Smooth muscle cell (in vitro differentiated cells): ENCODE measurements around the gene RSU1. TPM values are rescaled to one million over a fixed set of nuclear protein-coding genes. Genes with fewer than 3 reads are reported as not detected.

ENCODE experiments used
- DNase-seq: peaks from one replicate; lab custom pipeline; 2025; ENCODE audit not compliant: unreplicated experiment; lab: John Stamatoyannopoulos, UW
- H2AFZ ChIP-seq: fragments of 200-600 bp; sonication (generic); 2 replicates; pipeline ENCODE4 v1.6.0; 2016; ENCODE audit warnings: antibody characterized with exemption, low read depth, mild to moderate bottlenecking
- H3F3A ChIP-seq: fragments of 200-600 bp; sonication (generic); 2 replicates; pipeline ENCODE4 v1.6.0; 2017; ENCODE audit warnings: antibody characterized with exemption, low read depth
- H3K27ac ChIP-seq: fragments of 200-600 bp; sonication (generic); 2 replicates; pipeline ENCODE4 v1.5.1; 2016; ENCODE audit warnings: low read depth, mild to moderate bottlenecking
- H3K27me3 ChIP-seq: fragments of 200-600 bp; sonication (generic); 2 replicates; pipeline ENCODE4 v1.6.1; 2016; ENCODE audit warnings: low read depth, mild to moderate bottlenecking
- H3K36me3 ChIP-seq: fragments of 200-600 bp; sonication (generic); 2 replicates; pipeline ENCODE4 v1.5.1; 2016; ENCODE audit warnings: low read depth
- H3K4me1 ChIP-seq: fragments of 200-600 bp; sonication (generic); 2 replicates; pipeline ENCODE4 v1.5.1; 2016; ENCODE audit warnings: low read depth
- H3K4me2 ChIP-seq: fragments of 200-600 bp; sonication (generic); 2 replicates; pipeline ENCODE4 v1.6.0; 2016; ENCODE audit warnings: mild to moderate bottlenecking
- H3K4me3 ChIP-seq: fragments of 200-600 bp; sonication (generic); 2 replicates; pipeline ENCODE4 v1.5.1; 2016; ENCODE audit warnings: mild to moderate bottlenecking
- H3K79me2 ChIP-seq: fragments of 200-600 bp; sonication (generic); 2 replicates; pipeline ENCODE4 v1.6.0; 2016; ENCODE audit warnings: low read depth, mild to moderate bottlenecking
- H3K9ac ChIP-seq: fragments of 200-600 bp; sonication (generic); 2 replicates; pipeline ENCODE4 v1.6.0; 2016; ENCODE audit warnings: low read depth
- H3K9me3 ChIP-seq: fragments of 200-600 bp; sonication (generic); replicated peaks from 2 replicates; pipeline ENCODE4 v1.5.1; 2016; ENCODE audit warnings: low read depth
- H4K20me1 ChIP-seq: fragments of 200-600 bp; sonication (generic); 2 replicates; pipeline ENCODE4 v1.6.0; 2016; ENCODE audit warnings: low read depth
- CTCF ChIP-seq: fragments of 200-600 bp; sonication (generic); IDR thresholded peaks from 2 replicates; pipeline ENCODE4 v1.5.1; 2017; ENCODE audit warnings: borderline replicate concordance, mild to moderate bottlenecking, antibody characterized with exemption; ENCODE audit not compliant: insufficient read depth, poor library complexity, severe bottlenecking
- WGBS: methylation state at CpG from one replicate; pipeline ENCODE4 v1.1.7; 2016; ENCODE audit warnings: low lambda C conversion rate; 5-methylcytosine and 5-hydroxymethylcytosine counted together
- polyA plus RNA-seq: library from polyadenylated mRNA; unstranded; fragments of >200 nt; fragmentation: Nextera tagmentation; extraction: Ambion mirVana; gene quantifications from 2 replicates; pipeline ENCODE4 v1.2.1, GENCODE V29; 2016
- total RNA-seq: library from RNA; depleted of rRNA; stranded (reverse); fragments of >200 nt; gene quantifications from 2 replicates; pipeline ENCODE4 v1.2.3, GENCODE V29; 2014

The RSU1 gene
- total and polyA plus RNA-seq, 2 experiments from 2014 or later: 110 to 128 TPM

GRCh38 chr10:16679511-16679910, 137.7 kb downstream of the RSU1 start:
- Histone ChIP-seq H3K4me2 (no peak overlapping the region), H2AFZ (no peak overlapping the region), H3K9me3 (no peaks in the 10 kb centered on the region), H3K4me1 (no peaks in the 10 kb centered on the region), H3F3A (no peaks in the 10 kb centered on the region), H3K36me3 (no peaks in the 10 kb centered on the region), H3K4me3 (no peak overlapping the region), H3K27ac (no peak overlapping the region), H4K20me1 (peaks cover 4% of the 10 kb centered on the region), H3K27me3 (no peaks in the 10 kb centered on the region), H3K79me2 (no peaks in the 10 kb centered on the region), H3K9ac (no peak overlapping the region)
- WGBS: 98% methylated on average over 6 of the region's 6 CpGs
- no peak for TF ChIP-seq CTCF
- DNase-seq: no peak

GRCh38 chr10:16675334-16675733, 141.9 kb downstream of the RSU1 start:
- Histone ChIP-seq H3K79me2 (no peaks in the 10 kb centered on the region), H2AFZ (no peak overlapping the region), H3K4me2 (no peak overlapping the region), H4K20me1 (peaks cover 20% of the 10 kb centered on the region), H3K27me3 (no peaks in the 10 kb centered on the region), H3K27ac (no peak overlapping the region), H3K4me1 (no peaks in the 10 kb centered on the region), H3K9me3 (no peaks in the 10 kb centered on the region), H3K9ac (no peak overlapping the region), H3K36me3 (no peaks in the 10 kb centered on the region), H3K4me3 (no peak overlapping the region), H3F3A (no peaks in the 10 kb centered on the region)
- WGBS: 97% methylated on average over 2 of the region's 2 CpGs
- DNase-seq: no peak
- TF ChIP-seq CTCF: no peak

- WGBS: 97% methylated on average over 9 of the region's 9 CpGs
- no peak overlapping the region for H3K4me3 ChIP-seq
- H4K20me1 ChIP-seq: peaks cover 24% of the 10 kb centered on the region
- TF ChIP-seq CTCF: no peak
- no peaks in the 10 kb centered on the region for H3K27me3 ChIP-seq
- no peaks in the 10 kb centered on the region for H3K79me2 ChIP-seq
- H3K9ac ChIP-seq: no peak overlapping the region
- no peak for DNase-seq
- H3K36me3 ChIP-seq: peaks cover 3% of the 10 kb centered on the region
- no peak overlapping the region for H2AFZ ChIP-seq
- H3K4me2 ChIP-seq: no peak overlapping the region
- no peak overlapping the region for H3K27ac ChIP-seq
- H3K9me3 ChIP-seq: no peaks in the 10 kb centered on the region
- H3K4me1 ChIP-seq: no peaks in the 10 kb centered on the region
- H3F3A ChIP-seq: no peaks in the 10 kb centered on the region
Observed at GRCh38 chr10:16674147-16674703, 143.0 kb downstream of the RSU1 start.

GRCh38 chr10:16673443-16673842, 143.8 kb downstream of the RSU1 start:
- Histone ChIP-seq H3K4me1 (no peaks in the 10 kb centered on the region), H4K20me1 (peaks cover 30% of the 10 kb centered on the region), H3K4me2 (no peak overlapping the region), H3F3A (no peaks in the 10 kb centered on the region), H3K27ac (no peak overlapping the region), H3K9ac (no peak overlapping the region), H2AFZ (no peak overlapping the region), H3K79me2 (no peaks in the 10 kb centered on the region), H3K9me3 (no peaks in the 10 kb centered on the region), H3K27me3 (no peaks in the 10 kb centered on the region), H3K36me3 (peaks cover 3% of the 10 kb centered on the region), H3K4me3 (no peak overlapping the region)
- TF ChIP-seq CTCF: no peak
- 94% methylated on average over 6 of the region's 6 CpGs for WGBS
- DNase-seq: no peak
